Activated CD4-positive, alpha-beta memory T cell treated with anti-CD3 and anti-CD28 coated beads, Interleukin-2, amount 10 ng/mL, durations not matched to agents 7 days and 5 days (primary cell): ENCODE data around the gene SP110. TPM values are rescaled to one million over a fixed set of nuclear protein-coding genes. Genes with fewer than 3 reads are reported as not detected.
"Not testable (repeated sequence)": the region's sequence is repeated elsewhere in the genome, so short reads cannot be mapped to it uniquely, and the experiment has no call there.

ENCODE experiments used
- CTCF ChIA-PET: fragments of 350-600 bp; sonication (Branson Sonifier 250); formaldehyde crosslinking; loops from one replicate; lab custom pipeline; 2021; ENCODE audit warnings: antibody characterized with exemption, inconsistent platforms; lab: Charles Lee
- POLR2A ChIA-PET: fragments of 350-600 bp; sonication (Branson Sonifier 250); formaldehyde crosslinking; loops from one replicate; lab custom pipeline; 2021; ENCODE audit warnings: antibody characterized with exemption; lab: Charles Lee
- DNase-seq: peaks from one replicate; pipeline ENCODE4 v3.0.0-alpha.2; 2020
- H3K27ac Mint-ChIP-seq: one replicate; pipeline ENCODE4 v1.8.0; 2021; ENCODE audit warnings: mild to moderate bottlenecking, mixed read lengths
- H3K27me3 Mint-ChIP-seq: one replicate; pipeline ENCODE4 v1.8.0; 2021; ENCODE audit warnings: mixed read lengths
- H3K36me3 Mint-ChIP-seq: one replicate; pipeline ENCODE4 v1.8.0; 2021; ENCODE audit warnings: low read depth, mixed read lengths
- H3K4me1 Mint-ChIP-seq: one replicate; pipeline ENCODE4 v1.8.0; 2021; ENCODE audit warnings: mixed read lengths
- H3K4me3 Mint-ChIP-seq: one replicate; pipeline ENCODE4 v1.8.0; 2021; ENCODE audit warnings: mild to moderate bottlenecking, mixed read lengths
- H3K9me3 Mint-ChIP-seq: one replicate; pipeline ENCODE4 v1.8.0; 2021; ENCODE audit warnings: mixed read lengths
- total RNA-seq, 2 experiments: library from RNA; stranded (reverse); gene quantifications; one replicate each; pipeline ENCODE4 v1.2.3, GENCODE V29; 2021

Gene SP110
- total RNA-seq, 2 experiments from 2014 or later, result 125 to 128 TPM

DNA sequence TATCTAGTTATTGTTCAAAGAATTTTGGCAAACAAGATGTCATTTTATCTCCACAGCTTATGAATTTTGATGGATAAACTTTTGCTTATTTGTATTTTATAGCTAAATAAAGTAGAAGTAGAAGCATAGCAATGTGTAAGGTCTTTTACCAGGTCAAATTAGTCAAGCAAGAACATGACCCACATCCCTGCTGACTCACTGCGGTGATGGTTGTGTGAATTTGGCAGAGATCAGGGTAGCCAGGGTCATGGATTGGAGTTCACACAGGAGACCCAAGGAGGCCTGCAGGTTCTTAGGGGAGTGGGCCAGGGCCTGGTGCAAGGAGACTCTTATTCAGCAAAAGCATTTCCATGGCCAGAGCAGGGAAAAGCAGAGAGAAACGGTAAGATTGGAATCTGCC is 24.4 kb upstream of the SP110 start:
- Mint-ChIP-seq H3K4me1 (no peaks in the 10 kb centered on the region), H3K36me3 (no peaks in the 10 kb centered on the region), H3K27ac (no peak overlapping the region), H3K9me3 (no peaks in the 10 kb centered on the region), H3K27me3 (no peaks in the 10 kb centered on the region), H3K4me3 (no peak overlapping the region)
- ChIA-PET CTCF (no interaction called here), POLR2A (interaction anchor here (1.1 kb wide), 1 partner anchor 18 kb away, joined by 3 read pairs; the partner anchor contains the start of gene SP140)
- DNase-seq, result no peak

DNA sequence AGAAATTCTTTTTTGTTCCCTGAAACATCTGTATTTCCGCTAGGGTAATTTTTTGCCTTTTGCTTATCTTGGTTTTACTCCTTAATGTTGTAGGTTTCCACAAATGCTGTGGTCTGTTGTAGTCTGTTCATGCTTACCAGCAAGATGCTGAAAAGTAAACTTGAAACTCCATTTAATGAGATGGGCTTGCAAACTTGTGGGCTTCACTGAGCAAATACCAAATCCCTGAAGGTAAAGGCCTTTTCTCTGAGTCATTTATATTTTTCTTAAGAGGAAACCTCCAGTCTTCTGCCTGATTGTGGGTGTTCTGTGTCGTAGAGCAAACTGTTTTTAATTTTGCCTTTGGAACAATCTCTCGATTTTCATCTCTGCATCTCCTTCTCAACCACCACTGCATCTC is 15.1 kb upstream of the SP110 start:
- ChIA-PET CTCF (no interaction called here), POLR2A (no interaction called here)
- no peaks in the 10 kb centered on the region for H3K27me3 Mint-ChIP-seq
- no peak for DNase-seq
- peaks cover 59% of the 10 kb centered on the region for H3K4me1 Mint-ChIP-seq
- H3K4me3 Mint-ChIP-seq, result no peak overlapping the region
- H3K9me3 Mint-ChIP-seq, result peaks cover 14% of the 10 kb centered on the region
- H3K27ac Mint-ChIP-seq, result peak overlapping the region; percentile 81
- peaks cover 82% of the 10 kb centered on the region for H3K36me3 Mint-ChIP-seq

DNA sequence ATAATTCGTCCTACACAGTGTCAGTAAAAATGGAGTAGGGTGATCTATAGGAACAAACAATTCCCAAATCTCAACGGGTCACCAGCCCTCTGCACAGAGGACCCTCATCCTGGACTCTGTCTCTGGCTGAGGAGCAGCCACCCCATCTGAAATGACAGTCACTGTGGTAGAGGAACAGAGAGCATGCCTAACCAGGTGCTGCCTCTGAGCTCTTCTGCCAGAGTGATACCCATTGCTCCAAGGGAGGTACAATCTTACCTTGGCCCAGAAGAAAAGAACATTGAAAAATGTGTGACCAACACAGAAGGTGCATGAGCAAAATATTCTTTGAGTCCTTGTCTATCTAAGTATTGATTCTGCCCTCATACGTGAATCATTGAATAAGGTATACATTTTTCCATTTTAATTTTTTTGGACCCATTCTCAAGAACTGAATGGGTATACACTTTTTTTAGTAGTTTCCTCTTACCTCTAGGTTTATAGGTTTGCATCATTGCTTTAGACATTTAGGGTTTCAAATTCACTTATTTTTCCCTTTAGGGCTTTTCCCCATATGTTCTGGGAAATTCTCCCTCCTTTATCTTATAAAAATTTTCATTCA is 14.4 kb upstream of the SP110 start:
- Mint-ChIP-seq H3K9me3 (peaks cover 15% of the 10 kb centered on the region), H3K27me3 (no peaks in the 10 kb centered on the region), H3K4me1 (peaks cover 61% of the 10 kb centered on the region), H3K4me3 (no peak overlapping the region), H3K27ac (peak overlapping the region; percentile 66), H3K36me3 (peaks cover 85% of the 10 kb centered on the region)
- CTCF ChIA-PET, result no interaction called here
- DNase-seq, result no peak
- POLR2A ChIA-PET, result interaction anchor here (1.1 kb wide), 1 partner anchor 9 kb away, joined by 4 read pairs; the partner anchor contains the start of gene SP140

DNA sequence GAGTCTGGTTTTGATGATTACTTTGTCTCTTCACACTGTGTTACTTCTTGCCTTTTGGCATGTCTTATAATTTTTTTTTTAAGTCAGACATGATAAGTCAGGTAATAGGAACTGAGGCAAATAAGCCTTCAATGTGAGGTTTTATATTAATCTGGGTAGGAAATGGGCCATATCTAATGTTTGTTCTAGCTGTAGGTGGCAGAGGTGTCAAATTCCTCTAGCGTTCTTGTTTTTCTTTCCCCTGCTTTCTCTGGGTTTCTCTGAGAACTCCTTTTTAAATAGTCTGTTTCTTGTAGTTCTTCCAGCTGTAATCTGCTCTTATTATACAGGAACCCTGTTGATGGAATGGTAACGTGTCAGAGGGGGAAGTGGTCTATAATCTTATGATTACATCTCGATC is 11.5 kb upstream of the SP110 start:
- peaks cover 70% of the 10 kb centered on the region for H3K36me3 Mint-ChIP-seq
- H3K4me3 Mint-ChIP-seq, result no peak overlapping the region
- H3K27ac Mint-ChIP-seq, result peak overlapping the region; percentile 55
- POLR2A ChIA-PET, result interaction anchor here (0.6 kb wide), 1 partner anchor 104 kb away, joined by 3 read pairs; no protein-coding TSS in a partner anchor
- no peak for DNase-seq
- H3K4me1 Mint-ChIP-seq, result peaks cover 75% of the 10 kb centered on the region
- no peaks in the 10 kb centered on the region for H3K27me3 Mint-ChIP-seq
- CTCF ChIA-PET, result interaction anchor here (1.2 kb wide), 1 partner anchor 164 kb away, joined by 3 read pairs; no protein-coding TSS in a partner anchor
- H3K9me3 Mint-ChIP-seq, result peaks cover 15% of the 10 kb centered on the region

DNA sequence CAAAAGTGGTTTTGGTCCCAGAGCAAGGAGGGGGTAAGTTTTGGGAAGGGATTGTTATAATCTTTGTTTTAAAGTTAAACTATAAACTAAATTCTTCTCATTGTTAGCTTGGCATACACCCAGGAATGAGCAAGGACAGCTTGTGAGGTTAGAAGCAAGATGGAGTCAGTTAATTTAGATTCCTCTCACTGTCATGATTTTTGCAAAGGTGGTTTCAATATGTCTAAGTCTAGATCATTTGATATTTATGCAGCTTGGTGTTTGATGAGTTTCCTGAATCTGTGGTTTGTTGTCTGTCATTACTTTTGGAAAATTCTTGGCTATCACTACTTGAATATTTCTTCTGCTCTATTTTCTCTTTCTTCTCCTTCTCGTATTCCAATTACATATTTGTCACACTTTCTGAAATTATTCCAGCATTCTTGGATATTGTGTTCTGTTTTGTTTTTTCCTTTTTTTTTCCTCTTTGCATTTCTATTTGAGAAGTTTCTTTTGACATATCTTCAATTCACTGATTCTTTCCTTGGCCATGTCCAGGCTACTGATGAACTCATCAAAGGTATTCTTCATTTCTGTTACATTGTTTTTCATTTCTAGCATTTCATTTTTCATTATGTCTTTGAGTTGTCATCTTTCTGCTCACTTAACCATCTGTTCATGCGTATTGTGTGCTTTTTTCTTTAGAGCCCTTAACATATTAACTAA is 10.9 kb upstream of the SP110 start:
- Mint-ChIP-seq H3K36me3 (peaks cover 66% of the 10 kb centered on the region), H3K27ac (peak overlapping the region; percentile 60), H3K4me3 (peak overlapping the region; percentile 52), H3K9me3 (peaks cover 15% of the 10 kb centered on the region), H3K27me3 (no peaks in the 10 kb centered on the region), H3K4me1 (peaks cover 72% of the 10 kb centered on the region)
- CTCF ChIA-PET, result interaction anchor here (1.2 kb wide), 1 partner anchor 164 kb away, joined by 3 read pairs; no protein-coding TSS in a partner anchor
- POLR2A ChIA-PET, result interaction anchor here (1.0 to 1.6 kb wide), 4 partner anchors 10 to 96 kb away, joined by 3 to 6 read pairs (median 5); partner anchors contain the start of genes SP110 and SP140L
- no peak for DNase-seq

DNA sequence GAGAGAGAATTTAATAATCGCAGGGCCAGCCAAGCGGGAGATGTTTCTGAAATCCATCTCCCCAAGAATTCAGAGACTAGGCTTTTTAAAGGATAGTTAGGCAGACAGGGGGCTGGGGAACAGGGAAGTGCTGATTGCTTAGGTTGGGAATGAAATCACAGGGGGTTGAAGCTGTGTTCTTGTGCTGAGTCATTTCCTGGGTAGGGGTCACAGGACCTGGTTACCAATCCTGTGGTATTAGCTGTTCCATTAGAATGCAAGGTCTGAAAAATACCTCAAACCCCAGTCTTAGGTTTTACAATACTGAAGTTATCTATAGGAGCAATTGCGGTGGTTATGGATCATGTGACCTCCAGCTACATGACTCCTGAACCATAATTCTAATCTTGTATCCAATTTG is 10.3 kb upstream of the SP110 start:
- peaks cover 70% of the 10 kb centered on the region for H3K4me1 Mint-ChIP-seq
- CTCF ChIA-PET, result interaction anchor here (1.2 kb wide), 1 partner anchor 163 kb away, joined by 3 read pairs; no protein-coding TSS in a partner anchor
- peak overlapping the region; percentile 60 for H3K27ac Mint-ChIP-seq
- no peak for DNase-seq
- POLR2A ChIA-PET, result interaction anchor here (1.0 to 1.6 kb wide), 4 partner anchors 10 to 97 kb away, joined by 3 to 6 read pairs (median 5); partner anchors contain the start of genes SP110 and SP140L
- H3K4me3 Mint-ChIP-seq, result peak overlapping the region; percentile 52
- H3K9me3 Mint-ChIP-seq, result peaks cover 15% of the 10 kb centered on the region
- H3K27me3 Mint-ChIP-seq, result no peaks in the 10 kb centered on the region
- H3K36me3 Mint-ChIP-seq, result peaks cover 60% of the 10 kb centered on the region

DNA sequence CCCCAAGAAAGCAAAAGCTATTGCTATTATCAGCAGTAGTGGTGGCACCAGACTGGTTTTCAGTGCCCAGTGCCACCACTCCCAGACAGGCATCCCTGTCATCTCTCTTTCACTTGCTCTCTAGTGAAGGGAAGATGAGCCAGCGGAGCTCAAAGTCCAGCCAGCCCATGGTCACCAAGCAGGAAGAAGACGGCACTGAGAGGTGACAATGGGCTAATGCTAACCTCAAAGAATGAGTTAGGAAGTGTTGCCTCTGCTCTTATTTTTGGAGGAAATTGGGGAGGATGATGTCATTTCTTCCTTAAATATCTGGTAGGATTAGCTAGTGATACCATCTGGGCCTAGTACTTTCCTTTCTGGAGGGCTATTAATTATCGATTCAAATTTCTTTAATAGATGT is 7.4 kb upstream of the SP110 start:
- Mint-ChIP-seq H3K9me3 (peaks cover 15% of the 10 kb centered on the region), H3K27me3 (no peaks in the 10 kb centered on the region), H3K36me3 (peaks cover 40% of the 10 kb centered on the region), H3K4me1 (peaks cover 73% of the 10 kb centered on the region), H3K27ac (peak overlapping the region; percentile 87), H3K4me3 (peak overlapping the region; percentile 88)
- no peak for DNase-seq
- POLR2A ChIA-PET, result interaction anchor here (1.1 to 4.6 kb wide), 14 partner anchors 8 to 432 kb away, joined by 3 to 49 read pairs (median 4); partner anchors contain the start of genes SP100, SP110 and SP140L
- CTCF ChIA-PET, result interaction anchor here (1.2 to 1.9 kb wide), 3 partner anchors 13 to 190 kb away, joined by 3 to 5 read pairs (median 4); partner anchors contain the start of gene SP140L

DNA sequence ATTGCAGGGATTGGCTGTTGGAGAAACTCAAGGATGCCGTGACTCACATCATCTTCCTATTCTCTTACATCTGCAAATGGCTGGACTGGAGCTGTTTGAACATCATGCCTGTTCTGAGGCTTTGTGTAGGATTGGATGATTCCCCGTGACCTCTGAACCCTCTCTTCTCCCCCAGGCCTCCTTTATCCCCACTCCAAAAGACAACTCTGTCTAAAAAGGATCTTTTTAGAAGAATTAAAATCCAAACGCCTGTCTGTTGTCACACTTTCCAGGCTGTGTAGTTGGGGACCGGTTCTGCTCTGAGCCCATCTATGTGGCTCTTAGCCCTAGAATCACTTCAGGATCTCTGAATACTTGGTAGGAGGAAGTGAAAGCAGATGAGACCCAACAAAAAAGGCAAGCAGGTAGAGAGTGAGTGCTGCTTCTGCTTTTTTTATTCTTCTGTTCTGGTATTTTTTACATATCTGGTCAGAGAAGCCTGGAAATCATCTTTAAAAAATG is 6.3 kb upstream of the SP110 start:
- no peak for DNase-seq
- Mint-ChIP-seq H3K9me3 (peaks cover 12% of the 10 kb centered on the region), H3K36me3 (peaks cover 29% of the 10 kb centered on the region), H3K27ac (peak overlapping the region; percentile 94), H3K4me1 (peaks cover 69% of the 10 kb centered on the region), H3K4me3 (peak overlapping the region; percentile 77), H3K27me3 (no peaks in the 10 kb centered on the region)
- ChIA-PET POLR2A (interaction anchor here (0.8 to 4.6 kb wide), 25 partner anchors 9 to 639 kb away, joined by 3 to 49 read pairs (median 5); partner anchors contain the start of genes ITM2C, SP100 and SP140L), CTCF (interaction anchor here (1.0 to 1.5 kb wide), 4 partner anchors 12 to 101 kb away, joined by 3 to 5 read pairs (median 4); partner anchors contain the start of gene SP140L)

DNA sequence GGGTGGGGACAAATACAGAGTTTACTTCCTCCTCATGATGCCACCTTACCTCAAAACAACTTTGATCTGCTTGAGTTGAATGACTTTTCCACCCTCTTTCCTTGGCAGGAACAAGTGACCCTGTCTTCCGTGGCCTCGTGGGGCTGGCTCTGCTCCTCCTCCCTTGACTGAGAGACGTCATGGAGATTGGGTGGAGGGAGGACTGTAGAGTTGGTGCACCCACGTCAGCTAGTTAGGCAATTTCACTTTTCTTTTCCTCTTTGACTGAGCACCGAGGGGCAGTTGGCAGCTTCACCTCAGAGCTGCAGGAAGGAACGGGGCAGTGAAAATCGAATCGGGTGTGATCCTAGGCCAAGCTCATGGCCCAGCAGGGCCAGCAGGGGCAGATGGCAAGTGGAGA is 5.7 kb upstream of the SP110 start, which contains the start of gene SP140:
SP140 (plus strand) TSS at position 251 of the 400 bp plus-strand sequence; CDS start at position 360, 109 bp downstream.
- DNase-seq, result peak; percentile 88
- CTCF ChIA-PET, result interaction anchor here (0.9 to 1.5 kb wide), 5 partner anchors 13 to 102 kb away, joined by 3 to 5 read pairs (median 4); partner anchors contain the start of gene SP140L
- H3K4me3 Mint-ChIP-seq, result peak within 1 kb of the TSS; percentile 77
- H3K27me3 Mint-ChIP-seq, result no peaks in the 10 kb centered on the region
- H3K27ac Mint-ChIP-seq, result peak within 1 kb of the TSS; percentile 94
- POLR2A ChIA-PET, result interaction anchor here (0.7 to 4.6 kb wide), 29 partner anchors 8 to 639 kb away, joined by 3 to 49 read pairs (median 4); partner anchors contain the start of genes ITM2C, SP100 and SP140L
- peaks cover 23% of the 10 kb centered on the region for H3K36me3 Mint-ChIP-seq
- peaks cover 64% of the 10 kb centered on the region for H3K4me1 Mint-ChIP-seq
- peaks cover 7% of the 10 kb centered on the region for H3K9me3 Mint-ChIP-seq

DNA sequence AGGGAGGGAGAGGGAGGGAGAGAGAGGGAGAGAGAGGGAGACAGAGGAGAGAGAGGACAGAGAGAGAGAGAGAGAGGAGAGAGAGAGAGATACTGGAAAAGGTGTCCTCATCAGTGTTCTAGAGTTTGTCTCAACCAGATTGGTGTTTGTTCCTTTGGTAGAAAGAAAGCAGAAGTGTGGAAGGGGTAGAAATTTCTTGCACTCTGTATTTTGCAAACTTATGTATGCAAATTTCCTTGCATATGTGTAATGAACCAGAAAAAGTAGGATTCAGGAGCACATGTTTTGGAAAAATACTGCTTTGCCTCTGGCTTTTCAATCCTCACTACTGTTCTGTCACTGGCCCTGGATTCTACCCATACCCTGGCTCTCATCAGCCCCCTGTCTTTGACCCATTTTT is 4.7 kb upstream of the SP110 start:
- no peak for DNase-seq
- Mint-ChIP-seq H3K27ac (peak overlapping the region; percentile 94), H3K4me3 (peak overlapping the region; percentile 77), H3K27me3 (no peaks in the 10 kb centered on the region), H3K9me3 (no peaks in the 10 kb centered on the region), H3K36me3 (peaks cover 20% of the 10 kb centered on the region), H3K4me1 (peaks cover 65% of the 10 kb centered on the region)
- ChIA-PET CTCF (interaction anchor here (0.9 kb wide), 1 partner anchor 99 kb away, joined by 4 read pairs; no protein-coding TSS in a partner anchor), POLR2A (interaction anchor here (0.6 to 4.6 kb wide), 13 partner anchors 7 to 489 kb away, joined by 3 to 49 read pairs (median 9); partner anchors contain the start of genes SP100 and SP140L)

DNA sequence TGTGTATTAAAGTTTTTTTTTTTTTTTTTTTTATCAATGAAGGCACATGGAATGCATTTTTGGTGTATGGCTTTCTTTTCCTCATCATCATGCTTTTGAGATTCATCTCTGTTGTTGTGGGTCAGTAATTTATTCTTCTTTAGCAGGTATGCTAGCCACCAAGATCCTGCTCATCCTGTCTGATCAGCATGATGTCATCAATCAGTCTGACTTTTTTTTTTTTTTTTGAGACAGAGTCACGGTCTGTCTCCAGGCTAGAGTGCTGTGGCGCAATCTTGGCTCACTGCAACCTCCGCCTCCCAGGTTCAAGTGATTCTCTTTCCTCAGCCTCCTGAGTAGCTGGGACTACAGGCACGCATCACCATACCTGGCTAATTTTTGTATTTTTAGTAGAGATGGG is 3.0 kb upstream of the SP110 start:
- H3K9me3 Mint-ChIP-seq, CTCF ChIA-PET, H3K4me3 Mint-ChIP-seq, H3K27me3 Mint-ChIP-seq, POLR2A ChIA-PET, DNase-seq: not testable (repeated sequence)
- Mint-ChIP-seq H3K27ac (peak overlapping the region; percentile 6), H3K36me3 (peaks cover 27% of the 10 kb centered on the region), H3K4me1 (peaks cover 64% of the 10 kb centered on the region)

DNA sequence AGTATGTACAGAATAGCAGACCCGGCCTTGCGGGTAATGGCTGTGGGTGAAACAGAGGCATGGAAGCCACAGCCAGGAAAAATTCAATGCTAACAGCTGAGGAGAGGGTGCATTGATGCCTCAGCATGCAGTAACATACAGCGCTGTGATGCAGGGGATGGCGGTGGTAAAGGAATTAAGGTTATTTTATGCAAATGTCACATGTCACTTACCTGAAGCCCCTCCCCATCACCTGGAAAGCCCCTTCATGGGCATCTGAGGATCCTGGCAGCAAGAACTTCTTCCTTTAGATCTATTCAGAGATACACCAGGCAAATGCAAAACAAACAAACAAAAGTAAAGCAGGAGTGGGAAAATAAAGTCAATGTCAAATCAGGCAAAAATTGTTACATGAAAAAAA is 1.7 kb upstream of the SP110 start:
- Mint-ChIP-seq H3K4me1 (peaks cover 70% of the 10 kb centered on the region), H3K27ac (no peak overlapping the region), H3K36me3 (peaks cover 27% of the 10 kb centered on the region), H3K4me3 (no peak overlapping the region), H3K9me3 (no peaks in the 10 kb centered on the region), H3K27me3 (no peaks in the 10 kb centered on the region)
- no peak for DNase-seq
- ChIA-PET POLR2A (interaction anchor here (1.0 to 1.2 kb wide), 2 partner anchors 97 to 192 kb away, joined by 3 to 5 read pairs; no protein-coding TSS in a partner anchor), CTCF (no interaction called here)
